ENCODE data around the gene HOXA2.

HOXA2 gene

GRCh38 chr7:27068259-27068658 is 34.2 kb downstream of the HOXA2 start:
- no peak overlapping the region for H3K27ac ChIP-seq (ENCODE audit: low read depth, low read length)
- no peak overlapping the region for H3K4me3 ChIP-seq (ENCODE audit: low read depth in 1 of 2, low read length in 2 of 2)
- no peaks in the 10 kb centered on the region for H3K9me3 ChIP-seq (ENCODE audit: low read length)
- no peak overlapping the region for H3K9ac ChIP-seq (ENCODE audit: low read length)
- H3K4me1 ChIP-seq (ENCODE audit: insufficient read depth, low read length): no peaks in the 10 kb centered on the region
- no peaks in the 10 kb centered on the region for H3K36me3 ChIP-seq (ENCODE audit: insufficient read depth, low read length)
- H3K27me3 ChIP-seq (ENCODE audit: control insufficient read depth in 1 of 2, insufficient read depth in 2 of 2, low read length in 2 of 2): no peaks in the 10 kb centered on the region

- Histone ChIP-seq H3K4me1 (ENCODE audit: insufficient read depth, low read length) (no peaks in the 10 kb centered on the region), H3K4me3 (ENCODE audit: low read depth in 1 of 2, low read length in 2 of 2) (no peak overlapping the region), H3K27me3 (ENCODE audit: control insufficient read depth in 1 of 2, insufficient read depth in 2 of 2, low read length in 2 of 2) (no peaks in the 10 kb centered on the region), H3K9ac (ENCODE audit: low read length) (no peak overlapping the region), H3K27ac (ENCODE audit: low read depth, low read length) (no peak overlapping the region), H3K9me3 (ENCODE audit: low read length) (no peaks in the 10 kb centered on the region), H3K36me3 (ENCODE audit: insufficient read depth, low read length) (no peaks in the 10 kb centered on the region)
Measured at GRCh38 chr7:27066148-27066547, 36.3 kb downstream of the HOXA2 start.

- no peaks in the 10 kb centered on the region for H3K9me3 ChIP-seq (ENCODE audit: low read length)
- H3K9ac ChIP-seq (ENCODE audit: low read length): no peak overlapping the region
- no peak overlapping the region for H3K4me3 ChIP-seq (ENCODE audit: low read depth in 1 of 2, low read length in 2 of 2)
- no peak overlapping the region for H3K27ac ChIP-seq (ENCODE audit: low read depth, low read length)
- no peaks in the 10 kb centered on the region for H3K36me3 ChIP-seq (ENCODE audit: insufficient read depth, low read length)
- no peaks in the 10 kb centered on the region for H3K27me3 ChIP-seq (ENCODE audit: control insufficient read depth in 1 of 2, insufficient read depth in 2 of 2, low read length in 2 of 2)
- no peaks in the 10 kb centered on the region for H3K4me1 ChIP-seq (ENCODE audit: insufficient read depth, low read length)
Measured at GRCh38 chr7:27065709-27066108, 36.8 kb downstream of the HOXA2 start.

- H3K9ac ChIP-seq (ENCODE audit: low read length): no peak overlapping the region
- H3K4me3 ChIP-seq (ENCODE audit: low read depth in 1 of 2, low read length in 2 of 2): no peak overlapping the region
- H3K27ac ChIP-seq (ENCODE audit: low read depth, low read length): no peak overlapping the region
- H3K9me3 ChIP-seq (ENCODE audit: low read length): no peaks in the 10 kb centered on the region
- no peaks in the 10 kb centered on the region for H3K27me3 ChIP-seq (ENCODE audit: control insufficient read depth in 1 of 2, insufficient read depth in 2 of 2, low read length in 2 of 2)
- H3K36me3 ChIP-seq (ENCODE audit: insufficient read depth, low read length): no peaks in the 10 kb centered on the region
- H3K4me1 ChIP-seq (ENCODE audit: insufficient read depth, low read length): no peaks in the 10 kb centered on the region
Measured at GRCh38 chr7:27064661-27065060, 37.8 kb downstream of the HOXA2 start.

GRCh38 chr7:27064159-27064558 is 38.3 kb downstream of the HOXA2 start:
- no peak overlapping the region for H3K4me3 ChIP-seq (ENCODE audit: low read depth in 1 of 2, low read length in 2 of 2)
- H3K9ac ChIP-seq (ENCODE audit: low read length): no peak overlapping the region
- no peaks in the 10 kb centered on the region for H3K36me3 ChIP-seq (ENCODE audit: insufficient read depth, low read length)
- H3K4me1 ChIP-seq (ENCODE audit: insufficient read depth, low read length): no peaks in the 10 kb centered on the region
- H3K27ac ChIP-seq (ENCODE audit: low read depth, low read length): no peak overlapping the region
- no peaks in the 10 kb centered on the region for H3K9me3 ChIP-seq (ENCODE audit: low read length)
- no peaks in the 10 kb centered on the region for H3K27me3 ChIP-seq (ENCODE audit: control insufficient read depth in 1 of 2, insufficient read depth in 2 of 2, low read length in 2 of 2)

GRCh38 chr7:27062946-27063345 is 39.5 kb downstream of the HOXA2 start:
- Histone ChIP-seq H3K9me3 (ENCODE audit: low read length) (no peaks in the 10 kb centered on the region), H3K4me1 (ENCODE audit: insufficient read depth, low read length) (no peaks in the 10 kb centered on the region), H3K27ac (ENCODE audit: low read depth, low read length) (no peak overlapping the region), H3K36me3 (ENCODE audit: insufficient read depth, low read length) (no peaks in the 10 kb centered on the region), H3K4me3 (ENCODE audit: low read depth in 1 of 2, low read length in 2 of 2) (no peak overlapping the region), H3K27me3 (ENCODE audit: control insufficient read depth in 1 of 2, insufficient read depth in 2 of 2, low read length in 2 of 2) (no peaks in the 10 kb centered on the region), H3K9ac (ENCODE audit: low read length) (no peak overlapping the region)

- H3K36me3 ChIP-seq (ENCODE audit: insufficient read depth, low read length): no peaks in the 10 kb centered on the region
- no peaks in the 10 kb centered on the region for H3K4me1 ChIP-seq (ENCODE audit: insufficient read depth, low read length)
- no peaks in the 10 kb centered on the region for H3K9me3 ChIP-seq (ENCODE audit: low read length)
- H3K4me3 ChIP-seq (ENCODE audit: low read depth in 1 of 2, low read length in 2 of 2): no peak overlapping the region
- H3K27ac ChIP-seq (ENCODE audit: low read depth, low read length): no peak overlapping the region
- no peak overlapping the region for H3K9ac ChIP-seq (ENCODE audit: low read length)
- no peaks in the 10 kb centered on the region for H3K27me3 ChIP-seq (ENCODE audit: control insufficient read depth in 1 of 2, insufficient read depth in 2 of 2, low read length in 2 of 2)
Measured at GRCh38 chr7:27053153-27053552, 49.3 kb downstream of the HOXA2 start.

GRCh38 chr7:27051451-27051850 is 51.0 kb downstream of the HOXA2 start:
- H3K27me3 ChIP-seq (ENCODE audit: control insufficient read depth in 1 of 2, insufficient read depth in 2 of 2, low read length in 2 of 2): no peaks in the 10 kb centered on the region
- no peak overlapping the region for H3K4me3 ChIP-seq (ENCODE audit: low read depth in 1 of 2, low read length in 2 of 2)
- no peaks in the 10 kb centered on the region for H3K9me3 ChIP-seq (ENCODE audit: low read length)
- H3K4me1 ChIP-seq (ENCODE audit: insufficient read depth, low read length): no peaks in the 10 kb centered on the region
- H3K27ac ChIP-seq (ENCODE audit: low read depth, low read length): no peak overlapping the region
- H3K36me3 ChIP-seq (ENCODE audit: insufficient read depth, low read length): no peaks in the 10 kb centered on the region
- no peak overlapping the region for H3K9ac ChIP-seq (ENCODE audit: low read length)

All from muscle layer of colon (tissue), 2 donors.